NCI-H82 (cell line): ENCODE measurements around the gene BHLHA15.

Source experiments
- DNase-seq: peaks from one replicate; lab custom pipeline; 2025; lab: John Stamatoyannopoulos, UW

Gene BHLHA15

DNA sequence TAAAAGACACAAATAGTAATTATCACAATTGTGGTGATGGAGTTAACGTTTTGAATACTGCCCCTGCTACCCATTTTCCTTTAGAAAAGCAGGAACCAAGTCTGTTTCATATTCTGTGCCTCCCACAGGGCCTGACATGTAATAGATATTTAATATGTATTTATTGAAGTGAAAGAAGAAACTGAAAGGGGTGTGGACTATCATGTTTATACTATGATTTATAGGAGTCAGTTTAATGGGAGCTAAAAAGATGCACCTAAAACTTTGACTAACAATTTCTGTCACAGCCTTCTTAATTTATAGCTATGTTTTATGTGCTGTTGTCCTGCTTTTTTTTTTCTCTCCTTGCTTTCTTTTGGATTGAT, 24.1 kb upstream of the BHLHA15 start:
- no peak for DNase-seq

DNA sequence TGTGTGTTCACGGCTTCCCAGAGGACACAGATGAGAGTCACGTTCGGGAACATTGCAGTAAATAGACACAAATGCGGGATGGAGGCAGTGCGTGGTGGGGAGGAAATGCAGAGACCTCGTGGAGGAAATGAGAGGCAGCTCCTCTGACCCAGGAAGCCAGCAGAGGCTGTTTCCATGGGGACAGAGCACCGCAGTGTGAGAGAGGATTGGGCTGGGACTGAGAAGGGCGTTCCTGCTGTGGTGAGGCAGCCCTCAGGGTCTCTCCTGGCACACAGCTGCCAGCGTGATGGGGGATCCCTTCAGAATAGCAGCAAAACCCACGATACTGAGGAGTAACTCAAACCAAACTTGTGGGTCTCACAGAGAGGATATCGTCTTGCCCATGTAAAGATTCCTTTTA, 21.7 kb upstream of the BHLHA15 start:
- no peak for DNase-seq

DNA sequence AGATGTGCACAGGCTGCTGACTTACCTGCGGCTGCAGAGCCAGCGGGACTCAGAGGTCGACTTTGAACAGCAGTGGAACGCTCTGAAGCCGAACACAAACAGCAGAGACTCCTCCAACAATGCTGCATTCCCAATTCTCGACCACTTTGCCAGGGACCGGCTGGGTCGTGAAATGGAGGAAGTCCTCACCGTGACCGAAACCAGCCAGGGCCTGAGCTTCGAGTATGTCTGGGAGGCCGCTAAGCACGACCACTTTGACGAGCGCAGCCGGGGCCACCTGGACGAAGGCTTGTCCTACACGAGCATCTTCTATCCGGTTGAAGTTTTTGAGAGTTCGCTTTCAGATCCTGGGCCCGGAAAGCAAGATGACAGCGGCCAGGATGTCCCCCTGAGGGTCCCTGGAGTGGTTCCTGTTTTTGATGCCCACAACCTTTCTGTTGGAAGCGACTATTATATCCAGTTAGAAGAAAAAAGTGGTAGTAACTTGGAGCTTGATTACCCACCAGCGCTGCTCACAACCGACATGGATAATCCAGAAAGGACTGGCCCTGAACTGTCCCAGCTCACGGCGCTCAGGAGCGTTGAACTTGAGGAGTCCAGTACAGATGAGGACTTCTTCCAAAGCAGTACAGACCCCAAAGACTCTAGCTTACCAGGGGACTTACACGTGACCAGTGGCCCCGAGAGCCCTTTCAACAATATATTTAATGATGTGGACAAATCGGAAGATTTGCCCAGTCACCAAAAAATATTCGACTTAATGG, 19.4 kb upstream of the BHLHA15 start:
- no peak for DNase-seq

DNA sequence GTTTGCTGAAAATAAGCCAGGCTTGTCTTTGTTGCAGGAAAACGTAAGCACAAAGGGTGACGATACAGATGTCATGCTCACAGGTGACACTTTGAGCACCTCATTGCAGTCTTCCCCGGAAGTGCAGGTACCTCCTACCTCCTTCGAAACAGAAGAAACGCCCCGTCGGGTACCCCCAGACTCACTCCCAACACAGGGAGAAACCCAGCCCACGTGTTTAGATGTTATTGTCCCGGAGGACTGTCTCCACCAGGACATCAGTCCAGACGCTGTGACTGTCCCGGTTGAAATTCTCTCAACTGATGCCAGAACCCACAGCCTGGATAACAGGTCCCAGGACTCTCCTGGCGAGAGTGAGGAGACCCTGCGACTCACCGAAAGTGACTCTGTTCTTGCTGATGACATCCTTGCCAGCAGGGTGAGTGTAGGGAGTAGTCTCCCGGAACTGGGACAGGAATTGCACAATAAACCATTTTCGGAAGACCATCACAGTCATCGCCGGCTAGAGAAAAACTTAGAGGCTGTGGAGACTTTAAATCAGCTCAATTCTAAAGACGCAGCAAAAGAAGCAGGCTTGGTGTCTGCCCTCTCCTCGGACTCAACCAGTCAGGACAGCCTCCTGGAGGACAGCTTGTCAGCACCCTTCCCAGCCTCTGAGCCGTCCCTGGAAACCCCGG, 18.3 kb upstream of the BHLHA15 start:
- DNase-seq: no peak

DNA sequence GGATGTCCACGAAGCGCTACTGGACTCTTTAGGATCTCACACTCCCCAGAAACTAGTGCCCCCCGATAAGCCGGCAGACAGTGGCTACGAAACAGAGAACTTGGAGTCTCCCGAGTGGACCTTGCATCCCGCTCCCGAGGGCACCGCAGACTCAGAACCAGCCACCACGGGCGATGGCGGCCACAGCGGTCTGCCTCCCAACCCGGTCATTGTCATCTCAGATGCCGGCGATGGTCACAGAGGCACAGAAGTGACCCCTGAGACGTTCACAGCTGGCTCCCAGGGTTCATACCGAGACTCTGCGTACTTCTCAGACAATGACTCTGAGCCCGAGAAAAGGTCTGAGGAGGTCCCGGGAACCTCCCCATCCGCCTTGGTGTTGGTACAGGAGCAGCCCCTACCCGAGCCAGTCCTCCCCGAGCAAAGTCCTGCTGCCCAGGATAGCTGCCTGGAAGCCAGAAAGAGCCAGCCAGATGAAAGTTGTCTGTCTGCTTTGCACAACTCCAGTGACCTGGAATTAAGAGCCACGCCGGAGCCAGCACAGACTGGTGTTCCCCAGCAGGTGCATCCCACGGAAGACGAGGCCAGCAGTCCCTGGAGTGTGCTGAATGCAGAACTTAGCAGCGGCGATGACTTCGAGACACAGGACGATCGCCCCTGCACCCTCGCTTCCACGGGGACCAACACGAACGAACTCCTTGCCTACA, 17.6 kb upstream of the BHLHA15 start:
- no peak for DNase-seq

DNA sequence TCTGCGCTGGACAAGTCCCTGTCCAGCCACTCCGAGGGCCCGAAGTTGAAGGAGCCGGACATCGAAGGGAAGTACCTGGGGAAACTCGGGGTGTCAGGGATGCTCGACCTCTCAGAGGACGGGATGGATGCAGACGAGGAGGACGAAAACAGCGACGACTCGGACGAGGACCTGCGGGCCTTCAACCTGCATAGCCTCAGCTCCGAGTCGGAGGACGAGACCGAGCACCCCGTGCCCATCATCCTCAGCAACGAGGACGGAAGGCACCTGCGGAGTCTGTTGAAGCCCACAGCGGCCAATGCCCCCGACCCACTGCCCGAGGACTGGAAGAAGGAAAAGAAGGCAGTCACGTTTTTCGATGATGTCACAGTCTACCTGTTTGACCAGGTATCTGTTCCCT, 17.1 kb upstream of the BHLHA15 start:
- no peak for DNase-seq

DNA sequence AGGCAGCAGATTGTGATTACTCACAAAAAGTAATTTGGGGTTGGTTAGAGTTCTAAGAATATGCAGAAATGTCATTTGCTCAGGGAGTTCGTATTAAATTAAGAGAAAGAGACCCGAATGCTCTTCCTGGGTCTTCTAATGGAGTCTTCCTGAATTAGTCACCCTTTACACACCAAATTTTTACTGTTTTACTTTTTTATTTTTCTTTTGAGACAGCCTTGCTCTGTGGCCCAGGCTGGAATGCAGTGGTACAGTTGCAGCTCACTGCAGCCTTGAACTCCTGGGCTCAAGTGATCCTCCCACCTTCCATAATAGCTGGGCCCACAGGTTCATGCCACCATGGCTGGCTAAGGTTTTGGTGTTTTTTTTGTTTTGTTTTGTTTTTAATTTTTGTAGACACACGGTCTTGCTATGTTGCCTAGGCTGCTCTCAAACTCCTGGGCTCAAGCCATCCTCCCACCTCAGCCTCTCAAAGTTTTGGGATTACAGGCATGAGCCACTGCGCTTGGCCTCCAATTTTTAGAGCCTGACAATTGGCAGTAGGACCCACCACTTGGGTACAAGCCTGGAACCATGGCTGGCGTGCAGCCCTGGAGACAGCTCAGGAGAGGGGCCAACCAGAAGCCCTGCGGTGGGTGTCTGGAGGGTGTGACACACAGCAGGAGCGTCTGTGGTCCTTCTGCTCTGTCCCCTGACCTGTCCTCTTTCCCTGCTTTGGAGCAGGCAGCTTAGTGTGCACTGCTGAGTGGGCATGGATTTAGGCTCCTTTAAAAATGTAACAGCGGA, 16.4 kb upstream of the BHLHA15 start:
- DNase-seq: no peak

DNA sequence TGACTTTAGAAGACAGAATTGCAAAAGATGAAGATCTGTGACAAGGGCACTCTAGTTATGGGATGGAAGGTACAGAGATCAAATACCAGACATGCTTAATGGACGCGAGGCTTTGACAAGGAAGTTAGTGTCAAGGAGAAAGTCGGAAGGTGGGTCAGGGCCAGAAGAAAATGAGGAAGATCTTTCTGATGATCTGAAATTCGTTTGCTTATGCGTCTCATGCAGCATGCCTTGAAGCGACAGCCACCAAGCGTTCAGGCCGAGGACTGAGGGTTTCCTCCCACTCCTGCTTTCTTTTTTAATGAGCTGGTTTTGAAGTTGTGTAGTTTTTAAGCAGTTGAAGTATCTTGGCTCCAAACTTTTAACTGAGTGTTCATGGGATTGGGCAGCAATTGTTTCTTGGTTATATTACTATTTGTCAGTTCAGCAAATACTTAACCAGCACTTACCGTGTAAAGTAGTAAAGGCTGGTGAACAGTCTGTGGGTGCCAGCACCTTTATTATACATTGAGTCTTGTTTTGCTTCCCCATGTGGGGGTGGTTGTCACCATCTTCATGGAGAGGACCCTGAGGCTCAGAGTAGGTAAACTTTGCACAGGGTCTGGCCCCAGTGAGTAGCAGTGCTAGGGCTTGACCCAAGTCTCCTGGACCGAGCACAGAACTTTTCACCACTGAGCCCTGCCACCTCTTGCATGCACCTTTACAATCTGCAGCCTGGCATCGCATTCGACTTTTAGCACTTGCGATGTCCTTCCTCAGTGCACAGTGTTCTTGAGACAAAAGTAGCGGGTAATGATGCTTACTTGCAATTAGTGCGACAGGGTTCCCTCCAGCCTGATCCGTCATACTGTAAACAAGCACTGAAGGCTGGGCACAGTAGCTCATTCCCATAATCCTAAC, 14.3 kb upstream of the BHLHA15 start:
- no peak for DNase-seq

DNA sequence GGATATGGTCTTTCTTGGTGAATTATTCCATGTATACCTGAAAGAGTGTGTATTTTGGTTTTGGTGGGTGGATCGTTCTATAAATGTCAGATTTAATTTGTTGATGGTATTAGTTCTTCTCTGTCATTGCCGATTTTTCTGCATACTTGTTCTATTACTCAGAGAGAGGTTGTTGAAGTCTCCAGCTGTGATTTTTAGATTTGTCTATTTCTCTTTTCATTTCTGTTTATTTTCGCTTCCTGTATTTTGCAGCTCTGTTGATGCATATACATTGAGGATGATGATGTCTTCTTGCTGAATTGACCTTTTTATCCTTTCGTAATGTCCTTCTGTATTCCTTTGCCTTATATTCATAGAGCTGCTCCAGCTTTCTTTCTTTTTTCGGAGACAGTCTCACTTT, 12.1 kb upstream of the BHLHA15 start:
- no peak for DNase-seq

DNA sequence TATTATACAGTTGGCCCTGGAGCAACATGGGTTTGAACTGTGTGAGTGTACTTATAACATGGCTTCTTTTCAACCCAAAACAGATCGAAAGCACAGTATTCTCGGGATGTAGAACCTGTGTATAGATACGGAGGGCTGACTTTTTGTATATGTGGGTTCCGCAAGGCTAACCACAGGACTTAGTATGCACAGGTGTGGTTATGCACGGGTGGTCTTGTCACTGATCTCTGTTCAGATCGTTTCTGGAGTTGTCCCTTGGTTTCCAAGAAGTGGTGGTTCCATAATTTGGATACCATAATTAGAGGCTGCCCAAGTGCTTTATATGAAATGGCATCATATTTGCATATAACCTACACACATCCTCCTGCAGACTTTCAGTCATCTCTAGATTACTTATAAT, 10.9 kb upstream of the BHLHA15 start:
- no peak for DNase-seq

DNA sequence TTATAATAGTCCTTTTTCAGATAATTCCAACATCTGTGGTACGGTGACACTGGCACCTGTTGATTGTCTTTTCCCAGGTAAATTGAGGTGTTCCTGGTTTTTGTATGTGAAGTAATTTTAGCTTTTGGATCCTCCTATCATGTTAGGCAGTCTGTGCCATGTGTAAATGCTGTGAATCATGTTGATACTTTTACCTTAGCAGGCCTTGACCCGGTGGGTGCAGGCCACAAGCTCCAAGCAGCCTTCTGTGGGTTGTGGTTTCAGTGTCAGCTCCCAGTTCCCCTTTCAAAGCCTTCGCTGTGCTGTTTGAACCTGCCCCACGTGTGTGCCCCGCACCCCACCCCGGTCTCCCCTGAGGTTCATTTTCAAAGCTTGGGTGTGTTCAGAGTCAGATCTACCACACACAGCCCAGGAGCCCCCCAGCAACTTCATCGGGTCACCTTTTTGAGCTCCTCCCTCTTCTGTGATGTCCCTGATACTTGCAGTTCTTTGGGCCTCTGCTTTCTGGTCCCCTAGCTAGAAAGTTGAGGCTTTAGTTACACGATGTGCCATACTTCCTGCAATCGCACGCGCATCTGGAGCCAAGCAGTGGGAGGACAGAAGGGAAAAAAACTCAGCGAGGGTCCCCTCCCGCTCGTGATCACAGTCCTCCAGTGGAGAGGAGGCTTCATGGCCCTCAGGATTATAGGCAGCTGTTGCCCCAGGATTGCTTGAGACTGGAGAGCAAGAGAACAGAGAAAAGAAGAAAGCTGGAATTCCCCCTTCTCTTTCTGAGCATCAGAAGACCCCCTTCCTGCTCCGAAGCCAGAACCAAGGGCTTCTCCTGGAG, 8.7 kb upstream of the BHLHA15 start:
- no peak for DNase-seq

DNA sequence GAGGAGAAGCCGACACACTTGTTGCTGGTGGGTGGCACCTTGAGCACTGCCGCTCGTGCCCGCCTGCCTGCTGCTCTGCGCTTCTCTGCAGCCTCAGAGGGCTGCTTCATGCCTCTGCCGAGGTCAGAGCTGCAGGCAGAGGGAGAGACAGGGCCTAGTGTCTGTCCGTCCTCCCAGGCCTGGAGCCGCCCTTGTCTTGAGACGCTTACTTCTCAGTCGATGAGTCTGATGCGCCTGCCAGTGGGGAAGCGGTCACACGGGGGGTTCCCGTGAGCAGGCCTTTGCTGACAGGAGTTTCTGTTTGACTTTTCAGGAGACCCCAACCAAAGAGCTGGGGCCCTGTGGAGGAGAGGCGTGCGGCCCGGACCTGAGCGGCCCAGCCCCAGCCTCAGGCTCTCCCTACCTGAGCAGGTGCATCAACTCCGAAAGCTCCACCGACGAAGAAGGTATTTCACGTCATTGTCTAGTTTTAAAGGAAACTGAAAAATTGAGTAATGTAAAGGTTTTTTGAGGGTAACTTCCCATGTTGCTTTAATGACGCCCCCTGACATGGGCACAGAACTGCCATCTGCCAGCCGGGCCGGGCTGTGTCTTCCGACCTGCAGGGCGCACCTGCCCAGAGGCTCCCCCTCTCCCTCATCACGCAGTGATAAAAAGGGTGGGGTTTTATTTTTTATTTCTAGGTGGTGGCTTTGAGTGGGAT, 7.8 kb upstream of the BHLHA15 start:
- DNase-seq: no peak

DNA sequence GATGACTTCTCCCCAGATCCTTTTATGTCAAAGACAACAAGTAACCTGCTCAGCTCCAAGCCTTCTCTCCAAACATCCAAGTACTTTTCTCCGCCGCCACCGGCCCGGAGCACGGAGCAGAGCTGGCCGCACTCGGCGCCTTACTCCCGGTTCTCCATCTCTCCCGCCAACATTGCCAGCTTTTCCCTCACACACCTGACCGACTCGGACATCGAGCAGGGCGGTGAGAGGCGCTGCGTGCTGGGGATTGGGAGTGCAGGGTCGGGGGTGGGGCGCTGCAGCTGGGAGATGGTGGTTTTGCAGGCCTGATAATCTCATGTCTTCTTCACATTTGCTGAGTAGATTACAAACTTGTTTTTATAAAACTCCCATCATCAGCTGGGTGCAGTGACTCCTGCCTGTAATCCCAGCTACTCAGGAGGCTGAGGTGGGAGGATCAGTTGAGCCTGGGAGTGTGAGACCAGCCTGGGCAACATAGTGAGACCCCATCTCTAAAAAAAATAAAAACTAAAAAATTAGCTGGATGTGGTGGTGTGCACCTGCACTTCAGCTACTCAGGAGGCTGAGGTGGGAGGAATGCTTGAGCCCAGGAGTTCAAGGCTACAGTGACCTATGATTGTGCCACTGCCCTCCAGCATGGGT, 7.2 kb upstream of the BHLHA15 start:
- DNase-seq: no peak

DNA sequence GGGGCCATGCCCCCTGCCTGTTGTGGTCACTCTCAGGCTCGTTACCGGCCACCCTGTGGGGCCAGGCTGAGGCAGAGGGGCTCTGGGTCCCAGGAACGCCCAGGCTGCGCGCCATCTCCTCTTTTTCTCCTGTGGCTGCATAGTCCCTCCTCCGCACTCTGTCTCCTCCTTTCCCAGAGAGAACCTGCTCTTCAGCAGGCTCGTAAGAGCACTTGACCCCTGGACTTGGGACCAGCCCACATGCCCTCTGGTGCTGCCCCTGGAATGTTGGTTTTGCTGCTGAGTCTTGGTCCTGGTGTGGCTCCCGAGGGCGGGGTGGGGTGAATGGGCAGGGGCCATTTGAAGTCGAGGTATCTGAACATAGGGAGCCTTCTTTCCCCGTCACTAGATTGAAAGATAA, 6.6 kb upstream of the BHLHA15 start:
- no peak for DNase-seq

DNA sequence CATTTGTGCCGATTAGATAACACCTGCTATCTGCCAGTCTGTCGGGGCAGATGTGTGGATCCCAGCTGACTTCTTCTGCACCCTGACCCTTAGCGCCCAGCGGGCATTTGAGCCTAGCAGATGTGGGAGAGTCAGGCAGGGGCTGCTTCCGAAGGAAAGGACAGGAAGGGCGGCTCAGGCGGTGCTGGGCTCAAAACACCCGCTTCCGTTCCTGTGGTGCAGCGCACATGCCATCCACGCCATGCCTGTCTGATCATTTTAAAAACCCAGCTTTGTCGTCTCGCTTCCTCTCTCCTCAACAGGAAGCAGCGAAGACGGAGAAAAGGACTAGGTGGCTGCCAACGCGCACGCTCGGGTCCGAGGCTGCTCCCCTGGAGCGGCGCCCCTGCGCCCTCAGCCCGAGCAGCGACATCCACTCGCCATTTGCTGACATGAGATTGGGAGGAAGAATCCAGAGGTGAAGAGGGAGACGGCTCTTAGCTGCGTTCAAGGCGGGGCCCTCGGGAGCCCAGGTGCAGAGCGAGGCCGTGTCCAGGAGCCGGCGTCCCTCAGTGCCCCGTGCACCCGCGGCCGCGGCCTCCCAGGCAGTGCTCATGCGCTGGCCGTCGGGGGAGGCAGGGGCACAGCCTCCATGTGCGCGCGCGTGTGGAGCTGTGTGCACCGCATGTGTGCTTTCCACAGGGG, 5.9 kb upstream of the BHLHA15 start:
- no peak for DNase-seq

DNA sequence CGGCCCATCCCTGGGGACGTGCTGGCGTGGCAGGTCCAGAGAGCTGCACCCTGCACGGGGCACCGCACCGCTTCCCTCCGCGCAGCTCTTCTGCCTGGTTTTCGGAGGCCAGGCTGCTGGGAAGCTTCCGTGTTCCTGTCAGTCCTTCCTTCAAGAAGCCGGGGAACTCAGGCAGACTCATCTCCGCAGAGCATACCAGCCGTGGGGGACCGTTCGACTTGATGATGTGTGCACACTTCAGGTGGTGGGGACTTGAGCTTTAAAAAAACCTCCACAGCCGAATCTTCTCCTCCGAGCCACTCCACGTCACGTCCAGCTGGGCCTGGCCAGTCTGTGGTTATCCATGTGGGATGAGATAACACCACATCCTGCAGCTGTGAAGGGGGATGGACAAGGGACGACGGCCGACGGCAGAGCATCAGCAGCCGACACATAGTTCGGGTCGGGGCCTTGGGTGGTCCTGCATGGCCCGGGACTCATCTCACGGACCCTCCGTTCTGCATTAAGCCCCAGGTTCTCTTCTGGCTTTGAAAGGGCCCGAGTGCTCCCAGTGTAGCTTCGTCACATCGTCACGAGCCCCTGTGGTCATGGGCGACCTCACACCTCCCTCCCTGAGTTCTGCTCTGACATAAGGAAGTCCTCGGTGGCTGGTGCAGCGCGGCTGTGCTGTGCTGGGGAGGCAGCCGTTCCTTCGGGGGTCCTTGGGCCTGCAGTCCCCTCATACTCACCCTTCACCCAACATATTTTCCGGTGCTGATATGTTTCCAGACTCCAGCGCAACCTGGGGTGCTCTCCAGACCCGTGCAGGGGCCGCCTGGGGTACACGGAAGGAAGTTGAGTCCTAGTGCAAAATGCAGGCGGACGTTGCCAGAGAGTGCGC, 4.5 kb upstream of the BHLHA15 start:
- no peak for DNase-seq

DNA sequence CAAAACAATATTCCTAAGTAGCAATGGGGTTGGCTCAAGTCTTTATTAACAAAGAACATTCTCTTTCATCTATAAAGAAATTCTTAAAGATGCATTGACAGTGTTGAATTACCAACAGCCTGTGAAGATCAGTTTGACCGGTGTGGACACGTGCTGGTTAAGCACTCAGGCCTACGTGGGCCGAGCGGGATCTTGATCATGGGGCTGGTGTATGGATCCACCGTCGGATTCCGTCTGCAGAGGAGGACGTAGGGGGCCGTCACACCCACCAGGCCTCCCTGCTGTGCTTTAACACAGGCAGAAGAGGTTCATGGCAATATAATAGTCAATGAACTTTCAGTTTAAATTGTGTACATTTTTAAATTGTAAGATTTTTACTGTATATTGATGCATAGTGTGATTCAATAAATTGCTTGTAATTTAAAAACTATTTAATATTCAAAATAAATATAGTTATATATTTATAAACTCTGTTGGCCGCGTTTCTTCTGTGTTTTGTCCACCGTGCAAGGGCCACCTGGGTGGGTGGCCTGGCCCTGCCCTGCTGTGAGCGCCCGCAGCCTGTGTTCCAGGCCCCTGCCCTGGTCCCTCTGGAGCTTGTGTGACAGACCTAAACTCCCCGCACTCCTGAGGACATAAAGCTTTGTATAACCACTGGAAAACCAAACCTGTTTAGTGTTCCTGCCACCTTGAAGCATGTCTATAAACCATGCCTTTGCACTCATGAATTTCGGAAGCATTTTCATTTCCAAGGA, 1.9 kb upstream of the BHLHA15 start:
- DNase-seq: no peak
